Calu3 (cell line): ENCODE measurements around the gene TMPRSS11E. TPM values are rescaled to one million over a fixed set of nuclear protein-coding genes. Genes with fewer than 3 reads are reported as not detected.
"Not testable (repeated sequence)": the region's sequence is repeated elsewhere in the genome, so short reads cannot be mapped to it uniquely, and the experiment has no call there.

ENCODE experiments used
- BruUV-seq: library from RNA; stranded (reverse); fragments of 400-500 nt; replicated peaks from 2 replicates; lab custom pipeline; 2021; lab: Mats Ljungman, UMichigan
- CTCF ChIA-PET: fragments of 300-600 bp; sonication (Branson Sonifier 250); formaldehyde crosslinking; loops from one replicate; lab custom pipeline; 2022; ENCODE audit warnings: antibody characterized with exemption; lab: Charles Lee
- DNase-seq: peaks from one replicate; pipeline ENCODE4 v3.0.0; 2022
- H3K27ac Mint-ChIP-seq: one replicate; pipeline ENCODE4 v1.8.0; 2022; ENCODE audit warnings: mixed read lengths; ENCODE audit not compliant: unreplicated experiment
- H3K27me3 Mint-ChIP-seq: one replicate; pipeline ENCODE4 v1.8.0; 2022; ENCODE audit warnings: mixed read lengths; ENCODE audit not compliant: unreplicated experiment
- H3K36me3 Mint-ChIP-seq: one replicate; pipeline ENCODE4 v1.8.0; 2022; ENCODE audit warnings: mild to moderate bottlenecking, moderate library complexity, mixed read lengths; ENCODE audit not compliant: insufficient read depth, unreplicated experiment
- H3K4me1 Mint-ChIP-seq: one replicate; pipeline ENCODE4 v1.8.0; 2022; ENCODE audit warnings: mild to moderate bottlenecking, low read depth, mixed read lengths; ENCODE audit not compliant: unreplicated experiment
- H3K4me3 Mint-ChIP-seq: one replicate; pipeline ENCODE4 v1.8.0; 2022; ENCODE audit warnings: mild to moderate bottlenecking, low read depth, moderate library complexity, mixed read lengths; ENCODE audit not compliant: unreplicated experiment
- H3K9me3 Mint-ChIP-seq: one replicate; pipeline ENCODE4 v1.8.0; 2022; ENCODE audit warnings: low read depth, mixed read lengths; ENCODE audit not compliant: unreplicated experiment
- CTCF ChIP-seq: fragments of 200-600 bp; IDR thresholded peaks from one replicate; pipeline ENCODE4 v1.8.0; 2022; ENCODE audit warnings: antibody characterized with exemption; ENCODE audit not compliant: unreplicated experiment
- intact Hi-C: fragments of 100-400 bp; cut with micrococcal nuclease; formaldehyde crosslinking; loops from one replicate; pipeline ENCODE4 v1.10.0; 2022; ENCODE audit not compliant: unreplicated experiment
- total RNA-seq: library from RNA; stranded (reverse); gene quantifications from 2 replicates; pipeline ENCODE4 v1.2.3, GENCODE V29; 2022

TMPRSS11E gene
- total RNA-seq, 1 experiment from 2014 or later, result not detected

GRCh38 chr4:68406479-68406859, 40.8 kb upstream of the TMPRSS11E start:
- Mint-ChIP-seq H3K4me3 (no peak overlapping the region), H3K27ac (no peak overlapping the region), H3K36me3 (no peaks in the 10 kb centered on the region), H3K27me3 (no peaks in the 10 kb centered on the region), H3K9me3 (no peaks in the 10 kb centered on the region), H3K4me1 (no peaks in the 10 kb centered on the region)
- no peak for DNase-seq
- intact Hi-C loops, result no loop called here
- CTCF ChIA-PET, result no interaction called here
- no TSS peak for BruUV-seq
- TF ChIP-seq CTCF, result no peak

- H3K9me3 Mint-ChIP-seq, H3K36me3 Mint-ChIP-seq, CTCF ChIA-PET, H3K4me3 Mint-ChIP-seq, intact Hi-C loops, DNase-seq, H3K4me1 Mint-ChIP-seq, H3K27ac Mint-ChIP-seq, BruUV-seq, H3K27me3 Mint-ChIP-seq: not testable (repeated sequence)
These were observed 40.0 kb upstream of the TMPRSS11E start for GRCh38 chr4:68407015-68407867.

- no peaks in the 10 kb centered on the region for H3K27me3 Mint-ChIP-seq
- H3K36me3 Mint-ChIP-seq, result no peaks in the 10 kb centered on the region
- no peak overlapping the region for H3K27ac Mint-ChIP-seq
- no peaks in the 10 kb centered on the region for H3K4me1 Mint-ChIP-seq
- H3K4me3 Mint-ChIP-seq, result no peak overlapping the region
- CTCF ChIA-PET, result no interaction called here
- intact Hi-C loops, result no loop called here
- TF ChIP-seq CTCF, result no peak
- no peak for DNase-seq
- BruUV-seq, result no TSS peak
- no peaks in the 10 kb centered on the region for H3K9me3 Mint-ChIP-seq
These were observed 39.4 kb upstream of the TMPRSS11E start for GRCh38 chr4:68407868-68408190.

GRCh38 chr4:68410149-68410548, 37.1 kb upstream of the TMPRSS11E start:
- no TSS peak for BruUV-seq
- DNase-seq, result no peak
- Mint-ChIP-seq H3K4me3 (no peak overlapping the region), H3K27ac (no peak overlapping the region), H3K27me3 (no peaks in the 10 kb centered on the region), H3K4me1 (no peaks in the 10 kb centered on the region), H3K9me3 (no peaks in the 10 kb centered on the region), H3K36me3 (no peaks in the 10 kb centered on the region)
- CTCF ChIA-PET, result no interaction called here
- intact Hi-C loops, result no loop called here
- TF ChIP-seq CTCF, result no peak

- intact Hi-C loops, result no loop called here
- DNase-seq, result no peak
- no peak for TF ChIP-seq CTCF
- Mint-ChIP-seq H3K4me3 (no peak overlapping the region), H3K27ac (no peak overlapping the region), H3K9me3 (no peaks in the 10 kb centered on the region), H3K36me3 (no peaks in the 10 kb centered on the region), H3K4me1 (no peaks in the 10 kb centered on the region), H3K27me3 (no peaks in the 10 kb centered on the region)
- BruUV-seq, result no TSS peak
- CTCF ChIA-PET, result no interaction called here
These were observed 36.6 kb upstream of the TMPRSS11E start for GRCh38 chr4:68410643-68411042.

- BruUV-seq, H3K9me3 Mint-ChIP-seq, H3K4me1 Mint-ChIP-seq, H3K27ac Mint-ChIP-seq, CTCF ChIA-PET, H3K36me3 Mint-ChIP-seq, H3K4me3 Mint-ChIP-seq, H3K27me3 Mint-ChIP-seq, intact Hi-C loops: not testable (repeated sequence)
- DNase-seq, result peak; percentile 11
These were observed 35.2 kb upstream of the TMPRSS11E start for GRCh38 chr4:68412031-68412430.
